ENCODE results near the gene DCAF17.
"Not testable (repeated sequence)": the region's sequence is repeated elsewhere in the genome, so short reads cannot be mapped to it uniquely, and the experiment has no call there.

The DCAF17 gene

GRCh38 chr2:171460537-171460936 lies 26.5 kb downstream of the DCAF17 start:
- DNase-seq = no peak

DNA sequence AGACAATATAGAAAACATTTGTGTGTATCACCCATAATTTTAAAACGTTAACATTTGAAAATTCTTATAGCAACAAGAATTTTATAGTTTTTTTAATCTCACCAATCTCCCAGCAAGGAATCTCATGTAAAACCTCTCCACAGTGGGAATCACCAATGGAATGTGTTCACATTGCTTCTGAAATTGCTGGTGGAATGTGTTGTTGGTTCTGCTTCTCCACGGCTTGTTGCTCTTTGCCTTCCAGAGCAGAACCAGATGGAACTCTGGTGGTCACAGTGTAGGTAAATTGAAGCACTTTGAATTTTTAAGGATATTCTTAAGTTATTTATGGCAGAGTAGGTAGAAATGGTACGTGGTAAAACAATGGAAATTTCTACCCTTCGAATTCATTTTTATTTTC lies 35.1 kb downstream of the DCAF17 start:
- no peak for DNase-seq

DNA sequence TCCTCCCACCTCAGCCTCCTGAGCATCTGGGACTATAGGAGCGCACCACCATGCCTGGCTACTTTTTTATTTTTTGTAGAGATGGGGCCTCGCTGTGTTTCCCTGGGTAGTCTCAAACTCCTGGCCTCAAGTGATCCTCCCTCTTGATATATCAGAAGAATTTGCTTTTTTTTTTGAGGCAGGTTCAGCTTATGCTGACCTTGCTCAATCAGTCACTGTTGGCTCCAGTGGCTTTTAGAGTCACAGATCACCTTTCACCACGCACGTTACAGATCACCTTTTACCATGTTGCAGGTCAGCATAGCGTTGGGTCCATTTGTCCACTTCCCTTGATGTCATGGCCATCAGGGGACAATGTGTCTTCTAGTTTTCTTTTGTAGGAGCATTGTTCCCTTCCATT lies 36.1 kb downstream of the DCAF17 start:
- DNase-seq = no peak

GRCh38 chr2:171475979-171476378 lies 42.0 kb downstream of the DCAF17 start:
- no peak for DNase-seq

DNA sequence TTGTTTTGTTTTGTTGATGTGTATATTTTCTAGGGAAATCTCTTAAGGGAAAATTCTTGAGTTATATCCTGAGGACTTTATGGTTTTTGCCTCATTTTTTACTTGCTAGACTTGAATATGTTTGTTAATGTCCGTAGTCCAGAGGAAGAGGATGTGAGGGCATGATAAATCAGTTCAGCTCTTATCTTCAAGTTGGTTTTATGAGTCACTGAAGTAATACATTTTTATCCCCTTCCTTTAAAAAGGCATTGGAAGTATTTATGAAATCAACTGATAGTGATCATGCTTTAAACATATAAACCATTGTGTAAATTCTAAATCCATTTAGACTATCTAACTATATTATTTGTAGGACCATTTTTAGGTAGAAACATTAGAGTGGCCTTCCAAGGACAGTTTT lies 44.3 kb downstream of the DCAF17 start:
- DNase-seq = no peak

DNA sequence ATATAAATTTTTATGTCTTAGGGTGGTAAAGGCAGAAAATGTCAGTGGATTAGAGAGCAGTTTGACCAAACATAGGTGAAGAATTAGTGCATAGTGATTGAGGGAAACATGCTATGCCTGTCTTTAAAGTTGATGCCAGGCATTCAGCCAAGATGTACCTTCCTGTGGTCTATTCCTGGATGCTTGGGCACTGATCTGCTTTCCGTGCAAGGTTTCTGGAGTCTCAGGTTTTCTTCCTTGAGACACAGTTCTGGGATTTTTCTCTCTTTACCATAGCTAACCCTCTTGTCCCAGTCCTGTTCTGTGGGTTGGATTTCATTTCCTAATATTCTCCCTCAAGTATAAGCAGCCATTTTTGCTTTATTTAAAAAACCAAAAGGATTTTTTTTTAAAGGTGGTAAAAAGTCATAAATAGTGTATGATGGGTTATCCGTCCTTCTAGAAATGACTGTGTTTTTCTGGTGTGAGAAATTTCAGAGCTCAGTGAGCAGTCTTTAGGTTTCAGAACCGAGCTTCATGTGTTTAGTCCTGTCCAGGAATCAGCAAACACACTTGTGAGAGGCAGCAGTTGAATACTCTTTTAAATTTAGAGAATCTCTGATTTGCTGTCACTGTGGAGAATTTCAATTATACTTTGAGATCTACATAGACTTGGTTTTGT lies 45.3 kb downstream of the DCAF17 start:
- DNase-seq = no peak

- DNase-seq = no peak
These were observed 46.9 kb downstream of the DCAF17 start for GRCh38 chr2:171480908-171481307.

DNA sequence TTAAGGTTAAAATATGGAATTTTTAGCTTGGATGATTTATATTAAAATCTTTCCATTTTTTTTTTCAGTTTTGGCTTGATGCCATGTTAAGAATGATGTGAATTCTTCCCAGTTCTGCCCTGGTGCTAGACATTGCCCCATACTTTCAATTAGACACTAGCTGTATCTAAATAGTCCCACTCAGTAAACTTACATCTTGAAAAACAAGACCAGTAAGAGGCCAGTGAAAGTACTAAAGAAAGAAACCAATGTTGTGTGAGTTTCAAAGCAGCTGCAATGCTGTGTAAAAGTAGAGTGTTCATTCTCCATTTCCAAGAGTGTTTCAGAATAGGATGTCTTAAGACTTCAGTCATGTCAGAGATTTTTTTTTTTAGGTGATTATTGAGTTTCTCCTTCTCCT lies 48.3 kb downstream of the DCAF17 start:
- no peak for DNase-seq

DNA sequence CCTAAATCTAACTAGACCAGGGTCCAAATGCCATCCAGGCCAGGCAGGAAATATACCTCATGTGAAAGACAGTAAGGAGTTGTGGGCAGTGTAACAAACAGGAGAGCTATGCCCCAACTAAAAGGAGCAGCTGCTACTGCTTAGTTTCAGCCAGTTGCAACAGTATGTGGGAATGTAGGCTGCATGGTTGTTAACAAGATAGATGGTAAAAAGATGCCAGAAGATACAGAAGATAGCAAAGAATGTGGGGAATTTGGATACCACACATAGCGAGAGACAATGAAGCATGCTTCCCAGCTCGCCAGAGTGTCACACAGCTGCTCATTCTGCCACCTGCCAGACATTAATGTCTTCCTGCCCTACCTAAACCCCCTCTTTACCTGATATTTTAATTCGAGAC lies 48.9 kb downstream of the DCAF17 start:
- no peak for DNase-seq

DNA sequence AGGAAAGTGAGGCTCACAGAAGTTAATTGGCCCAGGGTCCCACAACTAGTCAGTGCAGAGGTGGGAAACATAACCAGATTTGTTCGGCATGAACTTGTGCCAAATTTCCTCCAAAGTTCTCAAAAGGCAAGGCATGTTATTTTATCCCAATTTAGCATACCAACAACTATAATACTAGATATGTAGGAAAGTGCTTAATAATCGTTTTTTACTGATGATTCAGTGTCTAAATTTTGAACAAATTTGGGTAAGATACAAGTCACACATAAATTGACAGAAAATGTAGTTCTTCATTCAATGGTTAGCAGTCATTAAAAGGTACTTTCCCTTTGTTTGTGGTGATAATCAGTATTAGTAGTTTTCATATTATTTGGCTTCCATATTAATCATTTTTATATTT lies 49.8 kb downstream of the DCAF17 start:
- DNase-seq = no peak

DNA sequence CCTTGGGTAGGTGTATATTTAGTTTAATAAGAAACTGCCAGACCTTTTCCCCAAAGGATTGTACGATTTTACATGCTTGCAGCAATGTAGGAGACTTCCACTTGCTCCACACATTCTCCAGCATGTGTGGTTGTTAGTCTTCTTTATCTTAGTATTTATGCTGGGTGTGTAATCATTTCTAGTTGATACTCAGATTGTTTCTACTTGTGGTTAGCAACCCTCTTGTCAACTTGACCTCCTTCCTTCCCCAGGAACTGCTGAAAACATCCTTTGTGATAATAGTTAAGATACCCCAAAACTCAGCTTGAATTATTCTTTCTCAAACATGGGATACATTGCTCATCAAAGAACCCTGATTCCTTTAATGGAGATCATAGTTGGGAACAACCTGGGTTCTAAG lies 51.1 kb downstream of the DCAF17 start:
- no peak for DNase-seq

- DNase-seq = no peak
These were observed 53.2 kb downstream of the DCAF17 start for GRCh38 chr2:171487201-171487600.

DNA sequence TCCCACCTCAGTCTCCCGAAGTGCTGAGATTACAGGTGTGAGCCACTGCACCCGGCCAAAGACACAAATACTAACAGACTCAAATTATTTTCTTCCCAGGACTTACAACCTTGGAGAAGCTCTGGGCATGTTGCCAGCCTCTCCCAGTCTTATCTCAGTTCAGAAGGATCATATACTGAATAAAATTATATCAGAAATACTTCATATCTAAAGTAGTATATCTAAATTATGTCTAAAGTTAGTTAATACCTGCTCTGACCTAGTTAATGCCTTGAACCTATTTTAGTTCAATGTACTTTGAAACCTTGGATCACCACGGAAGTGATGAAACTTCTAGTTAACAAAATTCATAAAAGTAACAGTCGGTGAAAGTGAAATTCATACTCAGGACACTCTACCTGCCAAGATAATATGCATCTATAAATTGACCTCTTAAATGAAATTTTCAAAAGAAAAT lies 53.8 kb downstream of the DCAF17 start:
- no peak for DNase-seq

DNA sequence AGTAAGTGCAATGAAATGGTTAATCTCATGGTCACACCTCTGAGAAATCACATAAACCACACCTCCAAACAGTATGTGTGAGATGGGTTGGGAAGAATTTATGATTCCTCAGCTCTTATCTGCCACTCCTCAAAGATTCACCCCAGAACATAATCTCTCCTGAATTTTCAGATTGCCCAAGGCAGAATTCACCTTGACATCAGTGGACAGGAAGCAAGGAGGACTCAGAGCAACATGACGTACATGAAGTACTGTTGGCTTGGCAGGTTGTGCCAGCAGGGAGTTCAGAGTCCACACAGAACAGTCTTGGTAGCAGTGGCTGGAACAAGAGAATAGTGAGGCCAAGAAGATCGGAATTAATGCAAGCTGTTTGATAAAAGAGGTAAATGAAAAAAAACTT lies 56.6 kb downstream of the DCAF17 start:
- no peak for DNase-seq

- DNase-seq = no peak
These were observed 57.3 kb downstream of the DCAF17 start for GRCh38 chr2:171491292-171491691.

- no peak for DNase-seq
These were observed 58.6 kb downstream of the DCAF17 start for GRCh38 chr2:171492664-171493063.

DNA sequence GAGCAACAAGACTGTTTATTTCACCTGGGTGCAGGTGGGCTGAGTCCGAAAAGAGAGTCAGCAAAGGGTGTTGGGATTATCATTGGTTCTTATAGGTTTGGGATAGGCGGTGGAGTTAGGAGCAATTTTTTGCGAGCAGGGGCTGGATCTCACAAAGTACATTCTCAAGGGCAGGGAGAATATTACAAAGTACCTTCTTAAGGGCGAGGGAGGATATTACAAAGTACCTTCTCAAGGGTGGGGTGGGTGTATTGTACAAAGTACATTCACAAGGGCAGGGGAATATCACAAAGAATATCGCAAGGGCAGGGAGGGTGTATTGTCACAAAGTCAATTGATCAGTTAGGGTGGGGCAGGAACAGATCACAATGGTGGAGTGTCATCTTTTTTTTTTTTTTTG lies 63.6 kb downstream of the DCAF17 start:
- not testable (repeated sequence) for DNase-seq

GRCh38 chr2:171505374-171505773 lies 71.3 kb downstream of the DCAF17 start:
- no peak for DNase-seq

- no peak for DNase-seq
These were observed 76.1 kb downstream of the DCAF17 start for GRCh38 chr2:171509945-171510731.

- DNase-seq = no peak
These were observed 78.0 kb downstream of the DCAF17 start for GRCh38 chr2:171512014-171512413.

DNA sequence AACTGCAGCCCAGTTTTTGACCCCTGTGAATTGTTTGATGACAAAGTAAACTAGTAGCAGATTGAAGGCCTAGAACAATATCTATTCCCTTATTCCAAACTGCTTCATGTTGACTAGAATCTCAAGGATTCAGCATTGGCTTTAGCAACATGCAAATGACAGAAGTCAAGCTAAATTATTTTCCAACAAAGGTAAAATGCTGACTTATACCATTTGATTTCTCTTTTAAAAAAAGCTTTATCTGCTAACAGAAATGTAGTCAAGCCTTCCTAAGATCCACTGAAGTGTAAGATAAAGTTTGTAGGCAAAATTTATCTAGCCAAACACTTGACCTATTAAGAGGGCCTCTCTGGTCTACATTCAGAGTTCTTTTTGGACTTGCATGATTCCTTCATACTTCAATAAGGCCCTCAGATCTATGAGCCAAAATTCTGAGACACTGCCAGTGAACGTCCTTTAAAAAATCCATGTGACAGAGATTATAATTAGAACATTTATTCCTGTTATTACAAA lies 78.7 kb downstream of the DCAF17 start:
- no peak for DNase-seq

DNA sequence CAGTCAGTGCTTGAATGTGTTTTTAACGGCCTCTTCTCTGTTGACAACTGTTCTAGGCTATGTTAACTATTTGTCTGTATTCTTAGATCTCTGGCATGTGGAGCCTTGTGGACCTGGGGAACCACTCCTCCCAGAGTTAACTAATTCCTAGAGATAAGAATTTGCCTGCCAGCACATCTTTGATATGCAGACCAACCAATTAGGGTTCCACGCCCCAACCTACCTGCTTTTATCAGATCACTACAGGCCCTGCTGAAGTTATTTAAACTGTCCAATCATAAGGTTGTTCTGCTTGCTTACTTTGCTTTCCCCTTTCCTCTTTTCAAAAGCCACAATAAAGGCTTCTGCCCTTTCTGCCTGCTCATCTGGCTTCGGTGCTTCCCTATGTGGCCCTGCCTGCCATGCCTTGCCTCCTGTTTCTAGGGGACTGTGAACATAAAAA lies 79.7 kb downstream of the DCAF17 start:
- DNase-seq = no peak

DNA sequence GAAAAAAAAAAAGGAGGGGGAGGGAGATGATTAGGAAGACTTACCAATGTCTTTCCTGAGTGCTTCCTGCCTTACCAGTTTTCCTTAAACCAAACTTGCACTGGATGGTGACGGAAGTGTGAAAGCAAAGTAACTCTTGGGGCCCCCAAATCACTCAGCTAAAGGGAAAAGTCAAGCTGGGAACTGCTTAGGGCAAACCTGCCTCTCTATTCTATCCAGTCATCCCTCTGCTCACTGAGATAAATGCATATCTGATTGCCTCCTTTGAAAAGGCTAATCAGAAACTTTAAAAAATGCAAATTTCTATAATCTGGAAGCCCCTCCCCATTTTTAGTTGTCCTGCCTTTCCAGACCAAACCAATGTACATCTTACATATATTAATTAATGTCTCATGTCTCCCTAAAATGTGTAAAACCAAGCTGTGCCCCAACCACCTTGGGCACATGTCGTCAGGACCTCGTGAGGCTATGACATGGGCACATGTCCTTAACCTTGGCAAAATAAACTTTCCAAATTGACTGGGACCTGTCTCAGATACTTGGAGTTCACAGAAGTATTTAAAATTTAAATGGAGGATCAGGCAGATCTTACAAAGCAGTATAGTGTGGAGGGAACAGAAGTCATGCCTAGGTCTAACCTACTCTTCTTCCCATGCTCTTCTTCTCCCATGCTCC lies 81.0 kb downstream of the DCAF17 start:
- no peak for DNase-seq

All from 8988T (cell line).